Upper lobe of right lung (tissue), 1 donor: ENCODE results near the gene ARL4D. TPM values are rescaled to one million over a fixed set of nuclear protein-coding genes. Genes with fewer than 3 reads are reported as not detected.

Source experiments
- ATAC-seq: fragments of 200-7000 bp; cut with Tn5 transposase; one replicate; pipeline ENCODE4 v1.9.1; 2020; ENCODE audit warnings: mild to moderate bottlenecking, moderate library complexity
- DNase-seq: peaks from one replicate; pipeline ENCODE4 v3.0.0-alpha.2; 2020
- H3K27ac ChIP-seq: fragments of 200-600 bp; one replicate; pipeline ENCODE4 v1.8.0; 2022
- H3K27me3 ChIP-seq: fragments of 200-600 bp; one replicate; pipeline ENCODE4 v1.8.0; 2022; ENCODE audit warnings: mild to moderate bottlenecking
- H3K36me3 ChIP-seq: fragments of 200-600 bp; one replicate; pipeline ENCODE4 v1.8.0; 2022
- H3K4me1 ChIP-seq: fragments of 200-600 bp; one replicate; pipeline ENCODE4 v1.8.0; 2022
- H3K4me3 ChIP-seq: fragments of 200-600 bp; one replicate; pipeline ENCODE4 v1.8.0; 2022; ENCODE audit warnings: mild to moderate bottlenecking
- H3K9me3 ChIP-seq: fragments of 200-600 bp; one replicate; pipeline ENCODE4 v1.8.0; 2022
- CTCF ChIP-seq: fragments of 200-600 bp; IDR thresholded peaks from one replicate; pipeline ENCODE4 v1.8.0; 2022; ENCODE audit warnings: antibody characterized with exemption
- intact Hi-C: fragments of 100-400 bp; cut with DNase I; formaldehyde crosslinking; loops from one replicate; pipeline ENCODE4 v1.11.0; 2022
- total RNA-seq: library from RNA; stranded (reverse); fragmentation: NEBNext Ultra II Directional; extraction: Animal tissue kit (Norgen Biotek cat#: 25700); gene quantifications from one replicate; pipeline ENCODE4 v1.2.1, GENCODE V29; 2021
- donor health status: DM: no; HTN: yes; CAD: no; lungs with severe emphysema.

ARL4D gene
- total RNA-seq, 1 donor from 2014 or later, result 18.5 TPM

- Histone ChIP-seq H3K27ac (no peak overlapping the region), H3K4me1 (no peaks in the 10 kb centered on the region), H3K9me3 (peaks cover 9% of the 10 kb centered on the region), H3K36me3 (no peaks in the 10 kb centered on the region), H3K4me3 (no peak overlapping the region), H3K27me3 (no peaks in the 10 kb centered on the region)
- DNase-seq (no peak), ATAC-seq (no peak)
- intact Hi-C loops, result no loop called here
- no peak for TF ChIP-seq CTCF
Measured at GRCh38 chr17:43353393-43353792, 45.4 kb upstream of the ARL4D start.

GRCh38 chr17:43354371-43354770 is 44.4 kb upstream of the ARL4D start:
- no peaks in the 10 kb centered on the region for H3K27me3 ChIP-seq
- no peak for TF ChIP-seq CTCF
- ATAC-seq (no peak), DNase-seq (no peak)
- no peaks in the 10 kb centered on the region for H3K36me3 ChIP-seq
- no peak overlapping the region for H3K4me3 ChIP-seq
- no peak overlapping the region for H3K27ac ChIP-seq
- no peaks in the 10 kb centered on the region for H3K9me3 ChIP-seq
- intact Hi-C loops, result no loop called here
- peaks cover 2% of the 10 kb centered on the region for H3K4me1 ChIP-seq

- Histone ChIP-seq H3K4me1 (peaks cover 12% of the 10 kb centered on the region), H3K27me3 (no peaks in the 10 kb centered on the region), H3K9me3 (no peaks in the 10 kb centered on the region), H3K4me3 (no peak overlapping the region), H3K36me3 (no peaks in the 10 kb centered on the region), H3K27ac (no peak overlapping the region)
- no peak for TF ChIP-seq CTCF
- ATAC-seq (no peak), DNase-seq (no peak)
- intact Hi-C loops, result no loop called here
Measured at GRCh38 chr17:43356450-43356849, 42.3 kb upstream of the ARL4D start.

DNA sequence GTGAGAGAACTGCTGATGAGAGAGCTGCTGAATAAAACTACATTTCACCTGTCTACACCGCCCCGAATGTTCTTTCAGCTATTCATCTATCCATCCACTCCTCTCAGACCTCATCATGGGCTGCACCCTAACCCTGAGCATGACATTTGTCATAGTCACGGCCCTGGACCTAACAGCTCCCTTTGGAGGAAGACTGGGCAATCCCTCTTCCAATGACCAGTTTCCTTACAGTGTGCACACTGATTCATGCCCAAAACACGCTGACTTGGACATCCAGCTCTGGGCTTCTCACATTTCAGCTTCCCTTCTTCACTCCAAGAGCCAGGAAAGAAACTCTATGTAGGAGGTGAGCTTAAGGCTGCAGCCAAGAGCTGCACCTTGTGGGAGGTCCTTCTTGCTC is 41.8 kb upstream of the ARL4D start:
- no peak for ATAC-seq

DNA sequence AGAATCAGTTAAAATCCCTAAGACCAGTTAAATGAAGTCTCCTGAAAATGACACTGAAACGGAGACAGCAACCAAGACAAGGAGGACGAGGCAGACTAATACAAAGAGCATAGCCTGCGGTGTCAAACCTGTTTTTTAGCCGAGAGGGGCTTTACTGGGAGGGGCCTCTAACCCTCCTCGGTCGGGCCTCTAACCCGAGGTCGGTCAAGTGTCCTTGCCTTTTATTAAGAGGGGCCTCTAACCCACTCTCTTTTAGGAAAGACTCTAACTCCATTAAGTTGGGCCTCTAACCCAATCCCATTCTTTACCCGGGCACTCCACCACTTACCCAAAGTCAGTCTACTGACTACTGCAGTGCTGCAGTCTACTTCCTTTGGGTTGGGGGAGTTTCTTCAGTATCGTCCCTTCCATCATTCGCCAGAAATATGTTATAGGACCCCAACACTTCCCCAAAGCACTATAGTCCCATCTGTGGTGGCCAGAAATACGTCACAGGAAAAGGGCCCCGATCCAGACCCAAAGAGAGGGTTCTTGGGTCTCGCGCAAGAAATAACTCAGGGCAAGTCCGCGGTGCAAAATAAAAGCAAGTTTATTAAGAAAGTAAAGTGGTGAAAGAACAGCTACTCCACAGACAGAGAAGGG is 39.2 kb upstream of the ARL4D start:
- intact Hi-C loops, result no loop called here
- TF ChIP-seq CTCF, result no peak
- no peak for ATAC-seq
- Histone ChIP-seq H3K4me1 (peaks cover 16% of the 10 kb centered on the region), H3K27me3 (no peaks in the 10 kb centered on the region), H3K36me3 (no peaks in the 10 kb centered on the region), H3K27ac (peak overlapping the region; percentile 100), H3K9me3 (no peaks in the 10 kb centered on the region), H3K4me3 (peak overlapping the region; percentile 68)
- no peak for DNase-seq

More for the DNA sequence above, 41.8 kb upstream of the ARL4D start:
- intact Hi-C loops, result no loop called here
- Histone ChIP-seq H3K27ac (no peak overlapping the region), H3K36me3 (no peaks in the 10 kb centered on the region), H3K4me1 (peaks cover 13% of the 10 kb centered on the region), H3K27me3 (no peaks in the 10 kb centered on the region), H3K4me3 (no peak overlapping the region), H3K9me3 (no peaks in the 10 kb centered on the region)
- TF ChIP-seq CTCF, result no peak
- DNase-seq, result no peak

- ATAC-seq, result peak; percentile 10
- Histone ChIP-seq H3K27me3 (no peaks in the 10 kb centered on the region), H3K9me3 (no peaks in the 10 kb centered on the region), H3K27ac (peak overlapping the region; percentile 100), H3K4me3 (peak overlapping the region; percentile 68), H3K36me3 (no peaks in the 10 kb centered on the region), H3K4me1 (peaks cover 16% of the 10 kb centered on the region)
- no peak for DNase-seq
- no peak for TF ChIP-seq CTCF
- intact Hi-C loops, result no loop called here
Measured at GRCh38 chr17:43360376-43360738, 38.4 kb upstream of the ARL4D start.
